GM12873 (cell line): Measurements from ENCODE around the gene BCLAF1.

Experiments
- CTCF ChIP-seq: IDR thresholded peaks from 2 replicates; pipeline ENCODE4 v1.5.1; 2012; ENCODE audit warnings: low read depth, mild to moderate bottlenecking, moderate library complexity, low read length, control low read depth; ENCODE audit not compliant: insufficient read depth; ENCODE audit errors: missing control alignments

BCLAF1 gene

GRCh38 chr6:136208783-136209182 lies 80.9 kb downstream of the BCLAF1 start:
- TF ChIP-seq CTCF: no peak
